Measurements from ENCODE around the gene XPO1. TPM values are rescaled to one million over a fixed set of nuclear protein-coding genes. Genes with fewer than 3 reads are reported as not detected.
"Not testable (repeated sequence)": the region's sequence is repeated elsewhere in the genome, so short reads cannot be mapped to it uniquely, and the experiment has no call there.

XPO1 gene
- total RNA-seq, 3 donors from 2014 or later (not counting 1 experiment from before 2014, with no cell fraction given) = 120 to 157 (median 137) TPM

- Mint-ChIP-seq H3K27ac (peak overlapping the region; percentile 13 to 17), H3K9me3 (no peaks in the 10 kb centered on the region), H3K4me3 (no peak overlapping the region), H3K27me3 (ENCODE audit: low read depth in 2 of 2) (no peaks in the 10 kb centered on the region), H3K36me3 (peaks cover 33% of the 10 kb centered on the region), H3K4me1 (peaks cover 12 to 16% of the 10 kb centered on the region in 2 donors)
- no peaks in the 10 kb centered on the region for H3K4me1 ChIP-seq (ENCODE audit: control insufficient read depth, insufficient read depth, low read length)
- H3K4me3 ChIP-seq (ENCODE audit: low read length) = no peak overlapping the region
- no peaks in the 10 kb centered on the region for H3K9me3 ChIP-seq (ENCODE audit: control insufficient read depth, insufficient read depth, low read length)
- 100% methylated on average over 2 of the region's 2 CpGs for WGBS (ENCODE audit: insufficient coverage)
- ATAC-seq (no peak), DNase-seq (no peak)
- H3K36me3 ChIP-seq (ENCODE audit: control insufficient read depth, insufficient read depth, low read length) = peaks cover 82% of the 10 kb centered on the region
- no peak overlapping the region for H3K27ac ChIP-seq (ENCODE audit: low read length)
- TF ChIP-seq, protein P1, sequence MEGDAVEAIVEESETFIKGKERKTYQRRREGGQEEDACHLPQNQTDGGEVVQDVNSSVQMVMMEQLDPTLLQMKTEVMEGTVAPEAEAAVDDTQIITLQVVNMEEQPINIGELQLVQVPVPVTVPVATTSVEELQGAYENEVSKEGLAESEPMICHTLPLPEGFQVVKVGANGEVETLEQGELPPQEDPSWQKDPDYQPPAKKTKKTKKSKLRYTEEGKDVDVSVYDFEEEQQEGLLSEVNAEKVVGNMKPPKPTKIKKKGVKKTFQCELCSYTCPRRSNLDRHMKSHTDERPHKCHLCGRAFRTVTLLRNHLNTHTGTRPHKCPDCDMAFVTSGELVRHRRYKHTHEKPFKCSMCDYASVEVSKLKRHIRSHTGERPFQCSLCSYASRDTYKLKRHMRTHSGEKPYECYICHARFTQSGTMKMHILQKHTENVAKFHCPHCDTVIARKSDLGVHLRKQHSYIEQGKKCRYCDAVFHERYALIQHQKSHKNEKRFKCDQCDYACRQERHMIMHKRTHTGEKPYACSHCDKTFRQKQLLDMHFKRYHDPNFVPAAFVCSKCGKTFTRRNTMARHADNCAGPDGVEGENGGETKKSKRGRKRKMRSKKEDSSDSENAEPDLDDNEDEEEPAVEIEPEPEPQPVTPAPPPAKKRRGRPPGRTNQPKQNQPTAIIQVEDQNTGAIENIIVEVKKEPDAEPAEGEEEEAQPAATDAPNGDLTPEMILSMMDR (IDR thresholded peaks at IDR 0.05) = no peak
- intact Hi-C loops (cut with micrococcal nuclease) = no loop called here
- no peaks in the 10 kb centered on the region for H3K27me3 ChIP-seq (ENCODE audit: control insufficient read depth, insufficient read depth, low read length)
These were observed 45.7 kb downstream of the XPO1 start for GRCh38 chr2:61492476-61492875.

- ATAC-seq (no peak), DNase-seq (no peak)
- H3K4me3 ChIP-seq (ENCODE audit: low read length) = no peak overlapping the region
- H3K27me3 Mint-ChIP-seq (ENCODE audit: low read depth in 2 of 2) = no peaks in the 10 kb centered on the region
- 100% methylated on average over 4 of the region's 5 CpGs for WGBS (ENCODE audit: insufficient coverage)
- H3K9me3 Mint-ChIP-seq = no peaks in the 10 kb centered on the region
- H3K9me3 ChIP-seq (ENCODE audit: control insufficient read depth, insufficient read depth, low read length) = no peaks in the 10 kb centered on the region
- intact Hi-C loops (cut with micrococcal nuclease) = no loop called here
- H3K27ac Mint-ChIP-seq = peak overlapping the region; percentile 29 to 73
- H3K27me3 ChIP-seq (ENCODE audit: control insufficient read depth, insufficient read depth, low read length) = no peaks in the 10 kb centered on the region
- no peaks in the 10 kb centered on the region for H3K4me1 ChIP-seq (ENCODE audit: control insufficient read depth, insufficient read depth, low read length)
- H3K4me1 Mint-ChIP-seq = peaks cover 0 to 9% of the 10 kb centered on the region in 2 donors
- no peak overlapping the region for H3K27ac ChIP-seq (ENCODE audit: low read length)
- TF ChIP-seq, protein P1 (IDR thresholded peaks at IDR 0.05) = no peak
- no peak overlapping the region for H3K4me3 Mint-ChIP-seq
- H3K36me3 Mint-ChIP-seq = peaks cover 19% of the 10 kb centered on the region
- peaks cover 78% of the 10 kb centered on the region for H3K36me3 ChIP-seq (ENCODE audit: control insufficient read depth, insufficient read depth, low read length)
These were observed 52.9 kb downstream of the XPO1 start for GRCh38 chr2:61485281-61485680.

DNA sequence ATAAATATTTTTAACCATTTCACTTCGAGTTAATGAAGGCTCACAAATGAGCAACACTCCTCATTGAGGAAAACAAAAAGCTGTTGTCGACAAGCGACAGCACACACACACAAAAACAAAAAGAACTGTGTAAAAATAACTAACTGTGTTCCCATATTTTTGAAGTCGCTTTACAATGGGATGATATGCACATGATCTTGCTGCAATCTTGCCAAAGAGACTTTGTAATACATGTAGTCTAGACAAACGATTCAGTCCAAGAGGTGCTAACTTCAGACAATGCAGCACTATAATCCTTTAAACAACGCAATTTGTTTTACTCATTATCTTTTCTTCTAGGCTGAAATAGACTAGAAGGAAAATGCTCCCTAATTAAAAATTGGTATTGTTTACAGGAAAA is 60.1 kb downstream of the XPO1 start:
- H3K27me3 ChIP-seq (ENCODE audit: control insufficient read depth, insufficient read depth, low read length) = no peaks in the 10 kb centered on the region
- no peak overlapping the region for H3K4me3 Mint-ChIP-seq
- H3K4me1 Mint-ChIP-seq = peaks cover 0 to 8% of the 10 kb centered on the region in 2 donors
- peak overlapping the region in 1 of 2 donors; percentile 53 for H3K27ac Mint-ChIP-seq
- whole genome bisulfite sequencing (ENCODE audit: insufficient coverage) = 91% methylated on average over 5 of the region's 6 CpGs
- no peaks in the 10 kb centered on the region for H3K9me3 ChIP-seq (ENCODE audit: control insufficient read depth, insufficient read depth, low read length)
- no peak overlapping the region for H3K27ac ChIP-seq (ENCODE audit: low read length)
- no peaks in the 10 kb centered on the region for H3K4me1 ChIP-seq (ENCODE audit: control insufficient read depth, insufficient read depth, low read length)
- H3K27me3 Mint-ChIP-seq (ENCODE audit: low read depth in 2 of 2) = no peaks in the 10 kb centered on the region
- no peak for ATAC-seq
- H3K36me3 ChIP-seq (ENCODE audit: control insufficient read depth, insufficient read depth, low read length) = peaks cover 50% of the 10 kb centered on the region
- DNase-seq = no peak
- intact Hi-C loops (cut with micrococcal nuclease) = no loop called here
- TF ChIP-seq, protein P1 (IDR thresholded peaks at IDR 0.05) = no peak
- H3K4me3 ChIP-seq (ENCODE audit: low read length) = no peak overlapping the region
- no peaks in the 10 kb centered on the region for H3K36me3 Mint-ChIP-seq
- H3K9me3 Mint-ChIP-seq = no peaks in the 10 kb centered on the region

- H3K9me3 Mint-ChIP-seq; H3K27ac ChIP-seq (ENCODE audit: low read length); H3K27me3 ChIP-seq (ENCODE audit: control insufficient read depth, insufficient read depth, low read length); H3K4me3 Mint-ChIP-seq; intact Hi-C loops (cut with micrococcal nuclease); H3K9me3 ChIP-seq (ENCODE audit: control insufficient read depth, insufficient read depth, low read length); H3K36me3 Mint-ChIP-seq; H3K4me1 ChIP-seq (ENCODE audit: control insufficient read depth, insufficient read depth, low read length); H3K4me3 ChIP-seq (ENCODE audit: low read length); H3K27me3 Mint-ChIP-seq (ENCODE audit: low read depth in 2 of 2); DNase-seq; ATAC-seq: not testable (repeated sequence)
- 91% methylated on average over 11 of the region's 12 CpGs for WGBS (ENCODE audit: insufficient coverage)
- H3K36me3 ChIP-seq (ENCODE audit: control insufficient read depth, insufficient read depth, low read length) = peaks cover 44% of the 10 kb centered on the region
- peaks cover 7 to 13% of the 10 kb centered on the region in 2 donors for H3K4me1 Mint-ChIP-seq
- H3K27ac Mint-ChIP-seq = peak overlapping the region; percentile 18 to 45
These were observed 61.1 kb downstream of the XPO1 start for GRCh38 chr2:61476929-61477589.

All from natural killer cell (primary cell).